ENCODE measurements around the gene PDLIM7. TPM values are rescaled to one million over a fixed set of nuclear protein-coding genes. Genes with fewer than 3 reads are reported as not detected.
"Not testable (repeated sequence)": the region's sequence is repeated elsewhere in the genome, so short reads cannot be mapped to it uniquely, and the experiment has no call there.

The PDLIM7 gene
- total RNA-seq, 1 donor from 2014 or later = 161 TPM

GRCh38 chr5:177491983-177492746 lies 5.2 kb downstream of the PDLIM7 start:
- DNase-seq (ENCODE audit: low read depth) = no peak

GRCh38 chr5:177491429-177491945 lies 5.9 kb downstream of the PDLIM7 start:
- no peak for DNase-seq (ENCODE audit: low read depth)

- DNase-seq (ENCODE audit: low read depth) = no peak
These were observed 6.4 kb downstream of the PDLIM7 start for GRCh38 chr5:177490992-177491391.

- no peak for DNase-seq (ENCODE audit: low read depth)
These were observed 7.0 kb downstream of the PDLIM7 start for GRCh38 chr5:177490311-177490991.

- DNase-seq (ENCODE audit: low read depth) = no peak
These were observed 8.2 kb downstream of the PDLIM7 start for GRCh38 chr5:177489119-177489716.

- no peak for DNase-seq (ENCODE audit: low read depth)
These were observed 9.4 kb downstream of the PDLIM7 start for GRCh38 chr5:177487975-177488374.

- no peak for DNase-seq (ENCODE audit: low read depth)
These were observed 10.3 kb downstream of the PDLIM7 start for GRCh38 chr5:177487144-177487543.

- DNase-seq (ENCODE audit: low read depth) = no peak
These were observed 11.1 kb downstream of the PDLIM7 start for GRCh38 chr5:177486256-177486655.

- not testable (repeated sequence) for DNase-seq (ENCODE audit: low read depth)
These were observed 11.7 kb downstream of the PDLIM7 start for GRCh38 chr5:177485753-177486152.

GRCh38 chr5:177484902-177485549 lies 12.4 kb downstream of the PDLIM7 start:
- DNase-seq (ENCODE audit: low read depth) = no peak

- DNase-seq (ENCODE audit: low read depth) = no peak
These were observed 13.2 kb downstream of the PDLIM7 start for GRCh38 chr5:177483994-177484901.

- DNase-seq (ENCODE audit: low read depth) = no peak
These were observed 14.4 kb downstream of the PDLIM7 start for GRCh38 chr5:177483042-177483441.

GRCh38 chr5:177482359-177482795 lies 15.0 kb downstream of the PDLIM7 start:
- DNase-seq (ENCODE audit: low read depth) = no peak

- DNase-seq (ENCODE audit: low read depth) = peak; percentile 61
These were observed 17.6 kb downstream of the PDLIM7 start for GRCh38 chr5:177479774-177480173.

GRCh38 chr5:177478711-177479646 lies 18.4 kb downstream of the PDLIM7 start:
- peak; percentile 29 for DNase-seq (ENCODE audit: low read depth)

- DNase-seq (ENCODE audit: low read depth) = no peak
These were observed 19.5 kb downstream of the PDLIM7 start for GRCh38 chr5:177477701-177478477.

- DNase-seq (ENCODE audit: low read depth) = no peak
These were observed 20.7 kb downstream of the PDLIM7 start for GRCh38 chr5:177476531-177477233.
